NCI-H187 treated with DMSO at 0.1 percent for 48 hours (cell line): Measurements from ENCODE around the gene GUCY1B1.
"Not testable (repeated sequence)": the region's sequence is repeated elsewhere in the genome, so short reads cannot be mapped to it uniquely, and the experiment has no call there.

Experiments used
- DNase-seq: peaks from one replicate; lab custom pipeline; 2025; lab: John Stamatoyannopoulos, UW

Gene GUCY1B1

GRCh38 chr4:155761916-155762315 is 3.1 kb downstream of the GUCY1B1 start:
- DNase-seq = no peak

GRCh38 chr4:155762334-155762733 is 3.5 kb downstream of the GUCY1B1 start:
- no peak for DNase-seq

DNA sequence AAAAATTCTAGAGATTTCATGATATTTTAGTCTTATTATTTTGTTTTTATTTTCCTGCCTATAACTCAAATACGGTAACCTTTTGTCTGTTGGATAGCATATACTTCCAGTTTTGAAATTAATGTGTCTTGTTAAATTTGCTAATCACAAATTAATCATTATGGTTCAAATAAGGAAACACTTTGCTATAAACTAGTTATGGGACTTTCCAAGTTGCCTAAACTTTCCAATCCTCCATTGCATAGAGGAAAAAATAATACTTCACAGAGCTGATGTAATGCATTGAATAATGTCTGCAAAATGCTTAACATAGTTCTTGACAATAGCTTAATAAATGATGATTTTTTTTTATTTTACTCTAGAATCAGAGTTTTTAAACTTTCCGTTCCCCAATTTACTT is 4.7 kb downstream of the GUCY1B1 start:
- DNase-seq = no peak

DNA sequence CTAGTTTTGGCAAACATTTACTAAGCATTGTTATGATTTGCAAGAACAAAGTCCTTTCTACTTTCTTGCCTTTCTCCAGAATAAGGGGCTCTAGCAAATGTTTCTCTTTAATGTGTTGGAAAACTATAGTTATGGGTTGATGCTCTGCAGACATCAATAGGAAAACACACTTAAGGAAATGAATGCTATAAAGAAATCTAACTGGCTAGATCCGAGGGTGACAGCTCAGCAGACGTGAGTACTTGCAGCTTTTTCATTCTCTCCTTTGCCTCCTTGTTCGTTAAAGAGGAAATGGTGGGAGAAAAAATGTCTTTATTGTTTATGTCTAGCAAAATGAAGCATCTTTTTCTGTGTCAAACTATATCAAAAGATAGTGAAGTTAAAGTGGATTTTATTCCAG is 6.3 kb downstream of the GUCY1B1 start:
- DNase-seq = no peak

- DNase-seq = no peak
These were observed 7.8 kb downstream of the GUCY1B1 start for GRCh38 chr4:155766622-155767021.

GRCh38 chr4:155768370-155768769 is 9.5 kb downstream of the GUCY1B1 start:
- DNase-seq = no peak

DNA sequence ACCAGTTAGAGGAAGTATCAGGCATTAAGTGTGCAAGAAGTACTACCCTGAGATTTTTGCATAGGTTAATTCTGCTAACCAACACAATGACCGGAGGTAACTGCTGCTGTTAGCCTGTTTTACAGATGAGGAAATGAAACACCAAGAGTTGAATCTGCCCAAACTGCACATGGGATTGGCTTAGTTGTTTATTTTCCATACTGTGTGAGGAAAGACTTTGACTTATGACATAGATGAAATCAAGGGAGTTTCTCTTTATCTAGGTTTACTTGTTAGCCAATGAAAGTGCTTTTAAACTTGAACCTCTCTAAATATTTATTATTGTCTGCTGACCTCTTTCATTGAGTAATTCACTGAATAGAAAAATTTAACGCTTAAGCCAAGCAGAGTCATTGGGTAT is 10.3 kb downstream of the GUCY1B1 start:
- DNase-seq = no peak

GRCh38 chr4:155772459-155773195 is 13.8 kb downstream of the GUCY1B1 start:
- no peak for DNase-seq

GRCh38 chr4:155773196-155773800 is 14.5 kb downstream of the GUCY1B1 start:
- DNase-seq = no peak

- DNase-seq = no peak
These were observed 15.2 kb downstream of the GUCY1B1 start for GRCh38 chr4:155774033-155774432.

GRCh38 chr4:155777971-155778735 is 19.3 kb downstream of the GUCY1B1 start:
- DNase-seq = no peak

DNA sequence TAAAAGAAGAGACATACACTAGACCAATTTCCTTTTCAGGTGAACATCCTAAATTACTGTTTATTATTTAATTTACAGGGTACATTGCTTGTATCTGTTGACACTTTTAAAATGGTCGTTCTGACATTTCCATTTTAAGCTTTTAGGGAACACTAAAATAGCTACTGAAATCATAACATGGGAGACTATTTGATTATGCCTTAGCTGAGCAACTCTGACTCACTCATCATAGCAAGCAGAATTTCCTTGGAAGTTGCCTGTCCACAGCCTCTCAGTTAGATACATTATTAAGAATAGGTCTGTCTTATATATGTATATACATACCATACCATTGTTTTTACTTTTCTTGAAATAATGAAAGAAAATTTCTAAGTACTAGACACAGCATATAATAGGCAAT is 22.0 kb downstream of the GUCY1B1 start:
- DNase-seq = no peak

DNA sequence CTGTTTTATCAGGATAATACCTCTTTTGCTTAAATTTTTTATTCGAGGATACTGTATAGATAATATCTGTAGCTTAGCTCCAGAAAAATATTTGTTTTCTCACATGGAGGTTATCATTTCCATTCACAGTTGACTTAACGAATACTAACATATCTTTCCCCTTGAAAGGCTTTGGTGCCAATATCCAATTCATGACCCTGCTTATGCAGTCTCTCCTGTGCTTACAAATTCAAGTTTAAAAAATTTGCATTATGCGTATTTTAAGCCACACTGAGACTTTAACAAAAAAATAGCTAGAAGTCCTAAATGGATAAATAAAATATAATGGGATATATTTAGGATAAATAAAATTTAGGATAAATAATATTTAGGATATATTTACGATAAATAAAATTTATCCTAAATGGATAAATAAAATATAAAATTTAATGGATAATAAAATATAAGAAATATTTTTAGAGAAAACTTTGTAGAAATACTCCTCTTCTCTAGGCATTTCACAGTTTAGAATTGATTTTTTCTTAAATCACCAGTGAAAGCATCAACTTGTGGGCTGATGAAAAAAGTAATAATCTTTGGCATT is 22.5 kb downstream of the GUCY1B1 start:
- no peak for DNase-seq

- DNase-seq = no peak
These were observed 25.8 kb downstream of the GUCY1B1 start for GRCh38 chr4:155784637-155785036.

- DNase-seq = no peak
These were observed 27.0 kb downstream of the GUCY1B1 start for GRCh38 chr4:155785828-155786227.

DNA sequence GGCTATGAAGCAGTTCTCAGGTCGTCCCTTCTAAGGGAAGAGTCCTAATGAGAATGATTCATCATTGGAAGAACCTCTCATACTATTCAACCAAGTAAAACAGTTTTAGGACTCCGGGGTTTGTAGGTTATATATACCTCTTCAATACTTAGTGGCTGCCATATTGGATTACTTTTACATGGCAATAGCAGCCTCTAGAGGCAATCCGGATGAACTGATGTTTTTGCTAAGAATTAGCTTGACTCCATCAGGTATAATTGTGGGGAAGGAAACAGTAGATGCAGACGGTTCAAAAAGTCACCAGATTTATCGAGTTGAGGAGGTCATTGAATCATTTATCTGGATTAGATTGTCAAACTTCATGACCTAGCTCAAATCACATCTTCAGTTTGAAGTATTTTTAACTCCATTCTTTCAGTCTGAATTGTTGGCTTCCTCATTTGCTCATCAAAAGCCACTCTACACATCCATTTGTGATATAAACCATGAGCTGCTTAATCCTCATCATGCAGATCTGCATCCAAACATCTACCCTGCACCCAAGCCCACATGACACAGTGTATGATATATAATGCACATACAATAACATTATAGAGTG is 28.4 kb downstream of the GUCY1B1 start:
- DNase-seq = no peak

DNA sequence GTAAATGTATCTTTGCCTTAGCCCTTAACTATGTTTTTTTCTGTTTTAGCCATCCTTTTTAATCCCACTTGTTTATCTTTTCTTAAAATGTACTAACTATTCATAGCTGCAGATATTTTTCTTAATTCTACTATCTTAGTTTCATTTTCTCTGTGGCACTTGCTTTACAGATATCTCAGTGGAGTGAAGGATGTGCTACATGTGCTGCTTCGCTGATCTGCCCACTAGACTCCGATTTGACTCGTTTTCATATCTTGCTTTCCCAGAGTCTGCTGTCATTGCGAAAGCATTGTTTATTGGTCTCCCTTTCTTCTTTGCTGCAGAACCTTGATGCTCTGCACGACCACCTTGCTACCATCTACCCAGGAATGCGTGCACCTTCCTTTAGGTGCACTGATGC is 30.6 kb downstream of the GUCY1B1 start:
- DNase-seq = no peak

- no peak for DNase-seq
These were observed 31.2 kb downstream of the GUCY1B1 start for GRCh38 chr4:155789982-155790381.

DNA sequence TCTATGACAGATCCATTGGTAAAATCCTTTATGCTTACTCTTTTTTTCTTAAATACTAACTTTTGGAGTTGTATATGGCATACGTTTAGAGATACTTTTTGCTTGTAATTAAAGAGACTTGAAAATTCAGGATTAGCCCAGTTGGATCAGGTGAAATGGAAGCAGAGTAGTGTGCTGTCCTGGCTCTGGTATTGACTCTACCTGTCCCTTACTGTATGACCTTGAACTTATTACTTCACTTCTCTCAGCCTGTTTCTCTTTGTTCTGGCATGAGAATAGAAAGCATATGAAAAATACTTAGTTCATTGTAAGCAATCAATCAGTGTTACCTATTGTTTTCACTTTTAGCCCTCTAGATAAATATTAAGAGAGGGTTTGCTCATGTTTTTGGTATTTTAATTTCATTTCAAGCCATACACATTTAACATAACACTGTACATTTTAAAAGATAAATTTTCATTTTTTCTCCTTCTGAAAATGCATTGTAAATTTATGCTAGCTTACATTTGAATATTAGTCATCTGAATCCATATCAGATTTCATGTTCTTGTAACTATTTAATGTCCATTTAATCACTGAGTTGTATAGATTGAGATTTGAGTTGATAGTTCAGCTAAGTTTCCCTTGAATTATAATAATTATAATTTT is 35.9 kb downstream of the GUCY1B1 start:
- DNase-seq = no peak

GRCh38 chr4:155795991-155796390 is 37.2 kb downstream of the GUCY1B1 start:
- DNase-seq = no peak

GRCh38 chr4:155797581-155797980 is 38.8 kb downstream of the GUCY1B1 start:
- DNase-seq = not testable (repeated sequence)
